WTC11 (cell line): ENCODE data around the gene RUVBL2.

ENCODE experiments used
- CBFB ChIP-seq: sonication (generic); formaldehyde crosslinking; IDR thresholded peaks from 2 replicates; pipeline ENCODE4 v1.8.1; 2022; ENCODE audit warnings: mild to moderate bottlenecking, low read depth, missing genetic modification reagents
- KAT7 ChIP-seq: sonication (generic); formaldehyde crosslinking; IDR thresholded peaks from 2 replicates; pipeline ENCODE4 v1.8.1; 2023; ENCODE audit warnings: missing genetic modification reagents, mild to moderate bottlenecking, borderline replicate concordance
- NR1H2 ChIP-seq: sonication (generic); formaldehyde crosslinking; IDR thresholded peaks from 2 replicates; pipeline ENCODE4 v1.9.0; 2021; ENCODE audit warnings: mild to moderate bottlenecking, moderate library complexity, missing genetic modification reagents
- TF ChIP-seq, protein P1 (sequence below): fragments of 200-600 bp; IDR thresholded peaks from 2 replicates; pipeline ENCODE4 v1.8.0; 2022; ENCODE audit warnings: antibody characterized with exemption
- TF ChIP-seq, protein P2 (sequence below): sonication (generic); formaldehyde crosslinking; IDR thresholded peaks from 2 replicates; pipeline ENCODE4 v1.8.1; 2023; ENCODE audit warnings: mild to moderate bottlenecking, missing genetic modification reagents, borderline replicate concordance

DNA sequence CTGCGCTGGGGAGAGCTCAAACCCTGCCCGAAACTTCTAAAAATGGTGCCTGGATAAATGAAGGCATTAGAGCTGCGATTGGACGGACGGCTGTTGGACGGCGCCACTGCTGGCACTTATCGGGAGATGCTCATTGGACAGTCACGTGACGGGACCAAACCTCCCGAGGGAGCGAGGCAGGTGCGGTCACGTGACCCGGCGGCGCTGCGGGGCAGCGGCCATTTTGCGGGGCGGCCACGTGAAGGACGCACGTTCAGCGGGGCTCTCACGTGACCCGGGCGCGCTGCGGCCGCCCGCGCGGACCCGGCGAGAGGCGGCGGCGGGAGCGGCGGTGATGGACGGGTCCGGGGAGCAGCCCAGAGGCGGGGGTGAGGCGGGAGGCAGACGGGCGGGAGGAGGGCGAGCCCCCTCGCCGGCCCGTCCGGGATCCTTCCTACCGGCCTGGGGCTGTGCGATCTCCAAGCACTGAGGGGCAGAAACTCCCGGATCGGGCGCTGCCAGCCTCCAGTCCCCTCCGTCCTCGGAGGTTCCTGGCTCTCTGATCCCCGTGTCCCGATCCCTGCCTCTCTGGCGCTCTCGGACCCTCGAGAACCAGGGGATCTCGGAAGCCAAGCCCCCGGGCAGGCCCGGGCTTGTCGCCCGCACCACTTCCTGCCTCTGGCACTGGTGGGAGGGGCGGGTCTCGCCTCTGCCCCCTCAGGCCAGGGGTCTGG lies 38.9 kb upstream of the RUVBL2 start, which contains the start of gene BAX:
- TF ChIP-seq, protein P1, sequence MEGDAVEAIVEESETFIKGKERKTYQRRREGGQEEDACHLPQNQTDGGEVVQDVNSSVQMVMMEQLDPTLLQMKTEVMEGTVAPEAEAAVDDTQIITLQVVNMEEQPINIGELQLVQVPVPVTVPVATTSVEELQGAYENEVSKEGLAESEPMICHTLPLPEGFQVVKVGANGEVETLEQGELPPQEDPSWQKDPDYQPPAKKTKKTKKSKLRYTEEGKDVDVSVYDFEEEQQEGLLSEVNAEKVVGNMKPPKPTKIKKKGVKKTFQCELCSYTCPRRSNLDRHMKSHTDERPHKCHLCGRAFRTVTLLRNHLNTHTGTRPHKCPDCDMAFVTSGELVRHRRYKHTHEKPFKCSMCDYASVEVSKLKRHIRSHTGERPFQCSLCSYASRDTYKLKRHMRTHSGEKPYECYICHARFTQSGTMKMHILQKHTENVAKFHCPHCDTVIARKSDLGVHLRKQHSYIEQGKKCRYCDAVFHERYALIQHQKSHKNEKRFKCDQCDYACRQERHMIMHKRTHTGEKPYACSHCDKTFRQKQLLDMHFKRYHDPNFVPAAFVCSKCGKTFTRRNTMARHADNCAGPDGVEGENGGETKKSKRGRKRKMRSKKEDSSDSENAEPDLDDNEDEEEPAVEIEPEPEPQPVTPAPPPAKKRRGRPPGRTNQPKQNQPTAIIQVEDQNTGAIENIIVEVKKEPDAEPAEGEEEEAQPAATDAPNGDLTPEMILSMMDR, result no peak
- no peak; the same call in 1 of the 2 replicates for TF ChIP-seq KAT7
- TF ChIP-seq CBFB (CRISPR knock-in tag), result no peak
- no peak for TF ChIP-seq NR1H2 (CRISPR knock-in tag)
- TF ChIP-seq, protein P2, sequence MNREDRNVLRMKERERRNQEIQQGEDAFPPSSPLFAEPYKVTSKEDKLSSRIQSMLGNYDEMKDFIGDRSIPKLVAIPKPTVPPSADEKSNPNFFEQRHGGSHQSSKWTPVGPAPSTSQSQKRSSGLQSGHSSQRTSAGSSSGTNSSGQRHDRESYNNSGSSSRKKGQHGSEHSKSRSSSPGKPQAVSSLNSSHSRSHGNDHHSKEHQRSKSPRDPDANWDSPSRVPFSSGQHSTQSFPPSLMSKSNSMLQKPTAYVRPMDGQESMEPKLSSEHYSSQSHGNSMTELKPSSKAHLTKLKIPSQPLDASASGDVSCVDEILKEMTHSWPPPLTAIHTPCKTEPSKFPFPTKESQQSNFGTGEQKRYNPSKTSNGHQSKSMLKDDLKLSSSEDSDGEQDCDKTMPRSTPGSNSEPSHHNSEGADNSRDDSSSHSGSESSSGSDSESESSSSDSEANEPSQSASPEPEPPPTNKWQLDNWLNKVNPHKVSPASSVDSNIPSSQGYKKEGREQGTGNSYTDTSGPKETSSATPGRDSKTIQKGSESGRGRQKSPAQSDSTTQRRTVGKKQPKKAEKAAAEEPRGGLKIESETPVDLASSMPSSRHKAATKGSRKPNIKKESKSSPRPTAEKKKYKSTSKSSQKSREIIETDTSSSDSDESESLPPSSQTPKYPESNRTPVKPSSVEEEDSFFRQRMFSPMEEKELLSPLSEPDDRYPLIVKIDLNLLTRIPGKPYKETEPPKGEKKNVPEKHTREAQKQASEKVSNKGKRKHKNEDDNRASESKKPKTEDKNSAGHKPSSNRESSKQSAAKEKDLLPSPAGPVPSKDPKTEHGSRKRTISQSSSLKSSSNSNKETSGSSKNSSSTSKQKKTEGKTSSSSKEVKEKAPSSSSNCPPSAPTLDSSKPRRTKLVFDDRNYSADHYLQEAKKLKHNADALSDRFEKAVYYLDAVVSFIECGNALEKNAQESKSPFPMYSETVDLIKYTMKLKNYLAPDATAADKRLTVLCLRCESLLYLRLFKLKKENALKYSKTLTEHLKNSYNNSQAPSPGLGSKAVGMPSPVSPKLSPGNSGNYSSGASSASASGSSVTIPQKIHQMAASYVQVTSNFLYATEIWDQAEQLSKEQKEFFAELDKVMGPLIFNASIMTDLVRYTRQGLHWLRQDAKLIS (CRISPR knock-in tag), result no peak
